Activated naive CD8-positive, alpha-beta T cell treated with anti-CD3 and anti-CD28 coated beads, Interleukin-2, amount 50 U/mL, for 16 hours (primary cell): ENCODE measurements around the gene IFNGR1.

ENCODE experiments used
- DNase-seq: peaks from one replicate; pipeline ENCODE4 v3.0.0-alpha.2; 2020; ENCODE audit warnings: low read depth, low spot score

The IFNGR1 gene

DNA sequence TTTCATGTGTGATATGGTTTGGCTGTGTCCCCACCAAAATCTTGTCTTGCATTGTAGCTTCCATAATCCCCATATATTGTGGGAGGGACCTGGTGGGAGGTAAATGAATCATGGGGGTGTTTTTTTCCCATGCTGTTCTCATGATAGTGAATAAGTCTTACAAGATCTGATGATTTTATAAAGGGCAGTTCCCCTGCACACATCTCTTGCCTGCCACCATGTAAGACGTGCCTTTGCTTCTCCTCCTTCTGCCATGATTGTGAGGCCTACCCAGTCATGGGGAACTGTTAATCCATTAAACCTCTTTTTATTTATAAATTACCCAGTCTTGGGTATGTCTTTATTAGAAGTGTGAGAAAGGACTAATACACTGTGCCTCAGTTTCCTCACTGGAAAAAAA lies 41.6 kb downstream of the IFNGR1 start:
- DNase-seq: no peak

GRCh38 chr6:137176729-137177128 lies 42.5 kb downstream of the IFNGR1 start:
- DNase-seq: no peak

DNA sequence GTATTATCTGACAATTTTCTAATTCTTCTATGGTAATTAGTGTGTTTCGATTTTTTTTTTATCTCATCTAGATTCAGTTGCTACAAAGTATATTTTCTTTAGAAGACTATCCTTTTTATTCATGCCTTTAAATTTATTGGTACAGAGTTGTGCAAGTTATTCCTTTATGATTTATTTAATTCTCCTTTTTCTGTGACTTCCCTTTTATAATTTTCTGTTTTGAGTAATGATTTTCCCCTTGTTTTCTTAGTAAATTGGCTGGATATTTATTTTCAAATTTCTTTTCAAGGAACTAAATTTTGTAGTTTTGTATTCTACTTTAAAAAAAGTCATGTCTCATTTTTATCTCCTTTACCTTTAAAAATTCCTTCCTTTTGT lies 43.3 kb downstream of the IFNGR1 start:
- no peak for DNase-seq

GRCh38 chr6:137175157-137175867 lies 43.9 kb downstream of the IFNGR1 start:
- no peak for DNase-seq

GRCh38 chr6:137173501-137173900 lies 45.7 kb downstream of the IFNGR1 start, which contains the start of gene IL22RA2:
IL22RA2 (minus strand) TSS chr6:137173644; CDS start chr6:137161749, 11,895 bp downstream.
- no peak for DNase-seq

DNA sequence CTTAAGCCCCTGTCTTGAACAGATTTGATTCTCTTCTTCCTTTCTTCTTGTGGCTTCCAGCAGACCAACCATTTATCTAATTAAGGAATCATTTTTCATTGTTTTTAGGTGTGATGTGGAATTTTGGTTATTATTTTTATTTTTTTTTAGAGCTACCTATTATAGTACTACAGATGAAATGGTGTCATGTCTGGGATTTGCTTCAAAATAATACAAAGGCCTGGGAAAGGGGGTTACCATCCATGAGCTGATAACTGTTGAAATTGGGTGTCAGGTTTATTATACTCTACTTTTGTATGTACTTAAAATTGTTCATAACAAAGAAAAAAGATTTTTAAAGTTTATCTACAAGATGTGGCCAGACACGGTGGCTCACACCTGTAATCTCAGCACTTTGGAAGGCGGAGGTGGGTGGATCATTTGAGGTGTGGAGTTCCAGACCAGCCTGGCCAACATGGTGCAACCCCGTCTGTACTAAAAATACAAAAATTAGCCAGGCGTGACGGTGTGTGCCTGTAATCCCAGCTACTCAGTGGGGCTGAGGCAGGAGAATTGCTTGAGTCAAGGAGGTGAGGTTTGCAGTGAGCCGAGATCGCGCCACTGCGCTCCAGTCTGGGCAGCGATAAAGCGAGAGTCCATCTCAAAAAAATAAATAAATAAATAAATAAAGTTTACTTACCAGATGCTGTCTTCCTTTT lies 46.3 kb downstream of the IFNGR1 start:
- DNase-seq: no peak

DNA sequence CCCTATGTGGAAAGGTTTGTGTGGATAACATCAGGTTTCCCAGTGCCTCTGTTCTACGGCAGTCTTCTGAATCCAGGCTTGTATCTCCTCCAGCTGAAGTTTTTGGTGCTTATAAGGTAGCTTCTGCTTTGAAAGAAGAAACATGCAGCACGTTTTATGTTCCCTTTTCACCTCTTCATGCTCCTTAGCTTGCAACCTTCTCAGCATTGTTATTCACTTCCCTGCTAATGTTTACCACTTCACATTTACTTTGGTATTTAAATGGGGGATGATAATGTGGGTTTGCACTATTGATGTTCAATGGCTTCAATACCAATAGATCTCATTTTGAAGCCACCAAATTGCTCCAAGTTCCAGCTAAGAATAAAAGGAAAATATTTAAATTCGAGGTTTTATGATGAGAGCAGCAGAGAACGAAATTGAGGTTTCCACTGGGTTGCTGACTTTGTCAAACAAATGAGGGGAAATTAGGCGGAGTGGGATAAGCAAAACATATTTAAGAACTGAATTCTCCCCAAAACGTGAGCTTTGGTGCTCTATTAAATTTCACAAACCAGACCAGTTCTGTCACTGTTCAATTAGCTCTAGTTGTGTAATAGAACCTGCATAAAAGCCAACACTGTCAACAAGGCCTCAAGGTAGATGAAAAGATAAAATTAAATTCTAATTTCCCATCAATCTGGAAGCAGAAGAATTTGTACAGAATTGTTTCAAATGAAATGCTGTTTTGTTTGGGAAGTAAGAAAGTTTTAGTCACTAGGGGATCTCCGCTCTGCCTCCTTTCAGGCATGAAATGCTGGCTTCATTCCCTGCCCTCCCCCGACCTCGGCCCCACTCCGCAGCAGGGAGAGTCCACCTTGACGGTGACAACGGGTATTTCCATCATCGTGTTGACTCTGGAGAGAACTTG lies 47.1 kb downstream of the IFNGR1 start:
- no peak for DNase-seq

GRCh38 chr6:137171053-137171374 lies 48.2 kb downstream of the IFNGR1 start:
- DNase-seq: no peak

DNA sequence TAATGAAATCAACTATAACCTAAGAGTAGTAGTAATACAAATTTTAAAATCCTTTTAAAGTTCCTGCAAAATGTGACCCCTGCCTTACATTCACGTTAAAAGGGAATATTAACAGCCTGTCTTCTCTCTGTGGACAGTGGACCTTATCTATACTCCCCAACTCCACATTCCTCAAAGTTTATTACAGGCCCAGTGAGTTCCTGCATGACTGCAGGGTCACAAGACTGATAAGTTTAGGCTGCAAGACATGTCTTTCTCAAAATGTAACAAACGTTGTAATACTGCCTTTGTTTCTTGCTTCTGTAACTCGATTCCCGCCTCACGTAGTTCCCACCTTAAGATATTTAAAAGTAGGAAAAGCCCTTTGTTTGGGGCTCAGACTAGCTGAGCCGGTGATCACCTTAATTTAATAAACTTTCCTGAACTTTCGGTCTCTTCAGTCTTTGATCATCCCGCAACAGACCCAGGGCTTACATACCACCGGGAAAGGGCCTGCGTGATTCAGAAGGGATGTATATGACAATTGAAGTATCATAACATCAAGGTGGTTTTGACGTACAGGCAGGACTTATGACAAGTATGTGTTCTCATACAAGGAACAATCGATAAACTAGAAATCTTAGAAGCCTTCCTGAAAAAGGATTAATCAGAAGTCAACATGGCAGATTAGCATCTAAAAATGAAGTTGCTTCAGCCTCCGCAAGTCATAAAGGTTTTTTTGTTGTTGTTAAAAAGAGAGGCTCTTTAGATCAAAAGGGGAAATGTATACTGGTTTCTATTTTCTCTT lies 48.7 kb downstream of the IFNGR1 start:
- DNase-seq: no peak

DNA sequence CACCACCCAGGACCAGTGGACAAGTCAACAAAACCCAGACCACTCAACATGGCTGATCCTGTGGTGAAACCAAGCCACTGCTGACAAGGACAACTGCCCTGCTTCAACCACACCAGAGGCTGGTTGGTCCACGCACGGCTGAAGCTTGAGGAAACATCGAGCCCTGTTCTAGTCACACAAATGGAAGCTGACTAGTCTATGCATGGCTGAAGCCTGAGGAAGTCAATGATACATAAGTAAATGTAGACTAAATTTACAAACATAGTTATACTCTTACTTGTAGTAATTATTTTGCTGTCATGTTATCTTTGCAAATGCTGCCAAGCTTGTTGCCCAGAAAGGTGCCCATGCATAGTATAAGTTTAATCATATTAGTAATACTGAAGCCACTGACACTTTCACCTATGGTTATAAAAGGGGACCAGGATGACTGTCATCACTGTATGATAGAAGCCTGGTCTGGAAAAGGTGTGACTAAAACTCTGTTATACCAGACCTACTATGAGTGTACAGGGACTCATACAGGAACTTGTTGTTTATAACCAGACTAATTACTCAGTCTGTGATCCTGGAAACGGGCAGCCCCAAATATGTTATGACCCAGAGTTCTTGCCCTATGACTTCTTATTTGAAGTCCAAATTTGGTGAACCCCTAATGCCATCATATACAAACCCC lies 51.3 kb downstream of the IFNGR1 start:
- no peak for DNase-seq

DNA sequence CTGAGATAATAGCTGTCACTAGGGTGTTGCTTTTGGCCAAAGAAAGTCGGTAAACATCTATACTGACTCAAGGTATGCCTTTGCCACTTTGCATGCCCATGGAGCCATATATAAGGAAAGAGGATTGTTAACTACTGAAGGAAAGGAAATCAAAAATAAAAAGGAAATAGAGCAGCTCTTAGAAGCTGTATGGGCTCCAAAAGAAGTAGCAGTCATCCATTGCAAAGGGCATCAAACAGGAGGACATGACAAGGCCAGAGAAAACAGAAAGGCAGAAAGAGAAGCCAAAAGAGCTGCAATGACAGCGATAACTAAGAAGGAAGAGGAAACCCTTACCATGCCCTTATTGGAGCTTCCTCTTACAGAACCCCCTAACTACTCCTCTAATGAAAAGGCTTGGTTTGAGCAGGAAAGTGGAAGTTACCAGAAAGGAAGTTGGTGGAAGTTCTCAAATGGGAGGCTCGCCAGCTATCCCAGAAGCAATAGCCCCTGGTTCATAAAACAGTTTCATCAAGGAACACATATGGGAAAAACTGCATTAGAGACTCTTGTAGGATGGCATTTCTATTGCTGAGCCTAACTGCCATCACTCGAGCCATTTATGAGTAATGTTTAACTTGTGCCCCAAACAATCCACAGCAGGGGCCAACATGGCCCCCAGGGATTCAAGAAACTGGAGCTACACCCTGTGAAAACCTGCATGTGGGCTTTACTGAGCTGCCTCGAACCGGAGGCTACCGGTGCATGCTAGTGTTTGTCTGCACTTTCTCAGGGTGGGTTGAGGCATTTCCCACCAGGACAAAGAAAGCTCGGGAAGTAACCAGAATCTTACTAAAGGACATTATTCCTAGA lies 52.7 kb downstream of the IFNGR1 start:
- DNase-seq: no peak

GRCh38 chr6:137165375-137166246 lies 53.6 kb downstream of the IFNGR1 start:
- no peak for DNase-seq

- no peak for DNase-seq
These were observed 55.4 kb downstream of the IFNGR1 start for GRCh38 chr6:137163732-137164318.

DNA sequence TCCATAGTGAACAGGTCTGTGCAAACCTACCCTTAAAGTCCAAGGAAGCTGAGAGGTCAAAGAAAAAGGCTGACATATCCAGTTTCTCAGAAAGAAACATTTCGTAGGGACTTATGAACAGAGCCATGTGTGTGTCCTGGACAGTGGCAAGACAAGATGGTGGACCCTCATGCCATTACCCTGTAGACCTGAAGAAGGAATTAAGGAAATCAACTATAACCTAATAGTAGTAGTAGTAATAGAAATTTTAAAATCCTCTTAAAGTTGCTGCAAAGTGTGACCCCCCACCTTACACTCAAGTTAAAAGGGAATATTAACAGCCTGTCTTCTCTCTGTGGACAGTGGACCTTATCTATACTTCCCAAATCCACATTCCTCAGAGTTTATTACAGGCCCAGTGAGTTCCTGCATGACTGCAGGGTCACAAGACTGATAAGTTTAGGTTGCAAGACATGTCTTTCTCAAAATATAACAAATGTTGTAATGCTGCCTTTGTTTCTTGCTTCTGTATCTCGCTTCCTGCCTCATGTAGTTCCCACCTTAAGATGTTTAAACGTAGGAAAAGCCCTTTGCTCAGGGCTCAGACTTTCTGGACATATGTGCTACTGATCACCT lies 56.4 kb downstream of the IFNGR1 start:
- no peak for DNase-seq

GRCh38 chr6:137161949-137162348 lies 57.2 kb downstream of the IFNGR1 start:
- DNase-seq: no peak

DNA sequence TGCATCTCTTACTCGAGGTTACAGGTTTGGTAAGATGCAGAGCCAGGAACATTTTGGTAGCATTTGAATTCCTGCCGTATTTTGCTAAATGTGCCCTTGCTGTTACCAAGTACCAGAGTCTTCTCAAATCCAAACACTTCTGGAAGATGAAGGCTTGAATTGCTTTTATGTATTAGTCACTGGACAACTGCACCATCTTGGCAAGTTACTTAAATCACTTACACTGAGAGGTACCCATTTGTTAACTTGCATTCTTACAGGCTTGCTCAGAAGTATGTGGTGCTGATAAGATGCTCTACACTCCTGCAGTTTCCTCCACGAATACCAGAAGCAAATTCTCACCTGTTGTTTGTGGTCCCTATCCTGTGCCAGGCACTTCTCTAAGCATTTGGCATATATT lies 58.4 kb downstream of the IFNGR1 start:
- DNase-seq: no peak

DNA sequence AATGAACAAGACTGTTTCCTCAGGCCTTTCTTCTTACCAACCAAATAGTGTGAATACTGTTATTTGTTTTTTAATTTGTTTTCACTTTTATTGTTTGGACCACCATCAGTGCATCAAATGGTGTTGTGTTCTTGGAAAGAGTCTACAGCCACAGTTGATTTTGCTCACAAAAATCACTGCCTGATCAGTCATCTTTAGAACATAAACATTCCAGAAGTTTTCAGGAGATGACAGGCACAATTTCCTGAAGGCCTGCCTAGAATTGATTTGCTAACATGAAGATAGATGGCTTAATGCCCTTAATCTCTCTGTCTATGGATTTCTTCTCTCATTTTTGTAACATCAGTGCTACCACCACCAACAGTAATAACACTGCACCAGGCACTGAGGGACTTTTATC lies 59.3 kb downstream of the IFNGR1 start:
- no peak for DNase-seq

GRCh38 chr6:137157601-137158000 lies 61.6 kb downstream of the IFNGR1 start:
- no peak for DNase-seq
